ENCODE data around the gene PSRC1. TPM values are rescaled to one million over a fixed set of nuclear protein-coding genes. Genes with fewer than 3 reads are reported as not detected.

PSRC1 gene
- total RNA-seq, 2 donors from 2014 or later = 6.5 to 36.0 TPM

GRCh38 chr1:109300650-109301151, 17.8 kb upstream of the PSRC1 start:
- no peaks in the 10 kb centered on the region for H3K4me1 ChIP-seq
- no peak for DNase-seq
- H3K9me3 ChIP-seq = no peaks in the 10 kb centered on the region
- intact Hi-C loops (cut with DNase I) = no loop called here
- no peak overlapping the region for H3K4me3 ChIP-seq
- no peak for TF ChIP-seq CTCF (IDR thresholded peaks at IDR 0.05)
- H3K27me3 ChIP-seq = no peaks in the 10 kb centered on the region
- no peak overlapping the region for H3K9ac ChIP-seq (ENCODE audit: low read depth in 2 of 2, low read length in 2 of 2)
- no peak overlapping the region for H3K27ac ChIP-seq
- H3K36me3 ChIP-seq = no peaks in the 10 kb centered on the region

GRCh38 chr1:109299558-109300343, 16.8 kb upstream of the PSRC1 start:
- Histone ChIP-seq H3K27me3 (no peaks in the 10 kb centered on the region), H3K27ac (no peak overlapping the region), H3K4me1 (no peaks in the 10 kb centered on the region), H3K36me3 (no peaks in the 10 kb centered on the region), H3K9me3 (no peaks in the 10 kb centered on the region), H3K4me3 (no peak overlapping the region), H3K9ac (ENCODE audit: low read depth in 2 of 2, low read length in 2 of 2) (no peak overlapping the region)
- intact Hi-C loops (cut with DNase I) = no loop called here
- no peak for DNase-seq
- no peak for TF ChIP-seq CTCF (IDR thresholded peaks at IDR 0.05)

GRCh38 chr1:109298666-109299557, 16.0 kb upstream of the PSRC1 start:
- no peaks in the 10 kb centered on the region for H3K4me1 ChIP-seq
- TF ChIP-seq CTCF (IDR thresholded peaks at IDR 0.05) = no peak

GRCh38 chr1:109296782-109297181, 13.8 kb upstream of the PSRC1 start:
- no peak overlapping the region for H3K27ac ChIP-seq
- no peak overlapping the region for H3K4me3 ChIP-seq
- H3K4me1 ChIP-seq = no peaks in the 10 kb centered on the region
- H3K27me3 ChIP-seq = no peaks in the 10 kb centered on the region
- no peaks in the 10 kb centered on the region for H3K9me3 ChIP-seq
- H3K9ac ChIP-seq (ENCODE audit: low read depth in 2 of 2, low read length in 2 of 2) = no peak overlapping the region
- DNase-seq = no peak
- no peaks in the 10 kb centered on the region for H3K36me3 ChIP-seq
- intact Hi-C loops (cut with DNase I) = no loop called here
- TF ChIP-seq CTCF (IDR thresholded peaks at IDR 0.05) = no peak

More at GRCh38 chr1:109298666-109299557, 16.0 kb upstream of the PSRC1 start:
- Histone ChIP-seq H3K9ac (ENCODE audit: low read depth in 2 of 2, low read length in 2 of 2) (no peak overlapping the region), H3K27ac (no peak overlapping the region), H3K36me3 (no peaks in the 10 kb centered on the region), H3K4me3 (no peak overlapping the region), H3K27me3 (no peaks in the 10 kb centered on the region), H3K9me3 (no peaks in the 10 kb centered on the region)
- DNase-seq = no peak
- intact Hi-C loops (cut with DNase I) = no loop called here

GRCh38 chr1:109295712-109296415, 12.9 kb upstream of the PSRC1 start:
- H3K9ac ChIP-seq (ENCODE audit: low read depth in 2 of 2, low read length in 2 of 2) = no peak overlapping the region
- intact Hi-C loops (cut with DNase I) = no loop called here
- TF ChIP-seq CTCF (IDR thresholded peaks at IDR 0.05) = no peak
- H3K4me3 ChIP-seq = no peak overlapping the region
- no peaks in the 10 kb centered on the region for H3K27me3 ChIP-seq
- H3K36me3 ChIP-seq = no peaks in the 10 kb centered on the region
- no peaks in the 10 kb centered on the region for H3K9me3 ChIP-seq
- H3K4me1 ChIP-seq = no peaks in the 10 kb centered on the region
- DNase-seq = no peak
- no peak overlapping the region for H3K27ac ChIP-seq

All from colonic mucosa (tissue), 4 donors.